Karpas-422 (cell line): ENCODE results near the gene GPN2. TPM values are rescaled to one million over a fixed set of nuclear protein-coding genes. Genes with fewer than 3 reads are reported as not detected.

Source experiments
- DNase-seq: peaks from one replicate; pipeline ENCODE4 v3.0.0-alpha.2; 2015
- H2AFZ ChIP-seq: fragments of 200-600 bp; sonication (generic); 2 replicates; pipeline ENCODE4 v1.6.1; 2014; ENCODE audit warnings: antibody characterized with exemption, low read length, mixed read lengths
- H3K27ac ChIP-seq: fragments of 200-600 bp; sonication (generic); 2 replicates; pipeline ENCODE4 v1.5.1; 2014; ENCODE audit warnings: mild to moderate bottlenecking, low read length, moderate library complexity
- H3K27me3 ChIP-seq: fragments of 200-600 bp; sonication (generic); 2 replicates; pipeline ENCODE4 v1.6.1; 2014; ENCODE audit warnings: low read length, mixed read lengths
- H3K36me3 ChIP-seq: fragments of 200-600 bp; sonication (generic); 2 replicates; pipeline ENCODE4 v1.6.1; 2014; ENCODE audit warnings: low read length, mixed read lengths; ENCODE audit not compliant: insufficient read depth
- H3K4me1 ChIP-seq: fragments of 200-600 bp; sonication (generic); 2 replicates; pipeline ENCODE4 v1.6.1; 2014; ENCODE audit warnings: mild to moderate bottlenecking, low read length, mixed read lengths
- H3K4me2 ChIP-seq: fragments of 200-600 bp; sonication (generic); 2 replicates; pipeline ENCODE4 v1.6.1; 2014; ENCODE audit warnings: low read length, low read depth, mild to moderate bottlenecking; ENCODE audit not compliant: poor library complexity, severe bottlenecking
- H3K4me3 ChIP-seq: fragments of 200-600 bp; sonication (generic); 2 replicates; pipeline ENCODE4 v1.5.1; 2014; ENCODE audit warnings: mild to moderate bottlenecking, antibody characterized with exemption, low read length, mixed read lengths
- H3K79me2 ChIP-seq: fragments of 200-600 bp; sonication (generic); 2 replicates; pipeline ENCODE4 v1.6.1; 2014; ENCODE audit warnings: mild to moderate bottlenecking, low read length, mixed read lengths
- H3K9ac ChIP-seq: fragments of 200-600 bp; sonication (generic); 2 replicates; pipeline ENCODE4 v1.6.0; 2014; ENCODE audit warnings: low read length
- H3K9me2 ChIP-seq: fragments of 200-600 bp; sonication (generic), shearing (Covaris generic); replicated peaks from 2 replicates; pipeline ENCODE4 v1.6.0; 2014; ENCODE audit warnings: mild to moderate bottlenecking, low read length, moderate library complexity; ENCODE audit not compliant: insufficient read depth
- H3K9me3 ChIP-seq: fragments of 300-700, 200-600 bp; sonication (generic); 2 replicates; pipeline ENCODE4 v1.6.1; 2014; ENCODE audit warnings: low read length, mixed read lengths
- H4K20me1 ChIP-seq: fragments of 200-600 bp; sonication (generic); 2 replicates; pipeline ENCODE4 v1.6.1; 2014; ENCODE audit warnings: mild to moderate bottlenecking, antibody characterized with exemption, low read length, low read depth; ENCODE audit not compliant: insufficient read depth
- total RNA-seq: library from RNA; depleted of rRNA; stranded (reverse); fragments of >200 nt; shearing (Covaris generic); gene quantifications from 2 replicates; pipeline ENCODE4 v1.2.3, GENCODE V29; 2014; ENCODE audit warnings: low replicate concordance; rRNA removed

The GPN2 gene
- total RNA-seq, 1 experiment from 2014 or later: 33.3 TPM

- DNase-seq: no peak
- H3K9ac ChIP-seq: peak overlapping the region; percentile 53
- H3K36me3 ChIP-seq: peaks cover 21% of the 10 kb centered on the region
- H2AFZ ChIP-seq: no peak overlapping the region
- H3K9me2 ChIP-seq: no peaks in the 10 kb centered on the region
- no peaks in the 10 kb centered on the region for H4K20me1 ChIP-seq
- H3K4me1 ChIP-seq: peaks cover 42% of the 10 kb centered on the region
- H3K9me3 ChIP-seq: no peaks in the 10 kb centered on the region
- peaks cover 53% of the 10 kb centered on the region for H3K79me2 ChIP-seq
- no peaks in the 10 kb centered on the region for H3K27me3 ChIP-seq
- peak overlapping the region; percentile 52 for H3K4me3 ChIP-seq
- peak overlapping the region; percentile 48; the same call in 1 of the 2 replicates for H3K27ac ChIP-seq
- peak overlapping the region; percentile 76 for H3K4me2 ChIP-seq
Measured at GRCh38 chr1:26828411-26828991, 61.6 kb downstream of the GPN2 start.

GRCh38 chr1:26827663-26828062 lies 62.4 kb downstream of the GPN2 start:
- H3K9me2 ChIP-seq: no peaks in the 10 kb centered on the region
- peak overlapping the region; percentile 79 for H3K4me3 ChIP-seq
- peaks cover 38% of the 10 kb centered on the region for H3K4me1 ChIP-seq
- peaks cover 21% of the 10 kb centered on the region for H3K36me3 ChIP-seq
- H3K9me3 ChIP-seq: no peaks in the 10 kb centered on the region
- H2AFZ ChIP-seq: no peak overlapping the region
- H4K20me1 ChIP-seq: no peaks in the 10 kb centered on the region
- peak overlapping the region; percentile 77 for H3K4me2 ChIP-seq
- peaks cover 53% of the 10 kb centered on the region for H3K79me2 ChIP-seq
- no peaks in the 10 kb centered on the region for H3K27me3 ChIP-seq
- peak overlapping the region; percentile 78 for H3K9ac ChIP-seq
- no peak for DNase-seq
- H3K27ac ChIP-seq: no peak overlapping the region; the same call in 1 of the 2 replicates

GRCh38 chr1:26827106-26827604 lies 62.9 kb downstream of the GPN2 start:
- no peaks in the 10 kb centered on the region for H3K9me3 ChIP-seq
- peak overlapping the region; percentile 79 for H3K4me3 ChIP-seq
- peak overlapping the region; percentile 28; the same call in 1 of the 2 replicates for H3K27ac ChIP-seq
- no peaks in the 10 kb centered on the region for H3K27me3 ChIP-seq
- H3K9me2 ChIP-seq: no peaks in the 10 kb centered on the region
- H3K9ac ChIP-seq: peak overlapping the region; percentile 78
- H3K36me3 ChIP-seq: peaks cover 20% of the 10 kb centered on the region
- no peak overlapping the region for H2AFZ ChIP-seq
- peak overlapping the region; percentile 77 for H3K4me2 ChIP-seq
- peaks cover 38% of the 10 kb centered on the region for H3K4me1 ChIP-seq
- H4K20me1 ChIP-seq: no peaks in the 10 kb centered on the region
- DNase-seq: no peak
- H3K79me2 ChIP-seq: peaks cover 53% of the 10 kb centered on the region

- Histone ChIP-seq H3K9me3 (no peaks in the 10 kb centered on the region), H2AFZ (peak within 1 kb of the TSS; percentile 97), H3K4me3 (peak within 1 kb of the TSS; percentile 79), H3K9ac (peak within 1 kb of the TSS; percentile 81), H4K20me1 (no peaks in the 10 kb centered on the region), H3K9me2 (no peaks in the 10 kb centered on the region), H3K4me1 (peaks cover 38% of the 10 kb centered on the region), H3K27me3 (no peaks in the 10 kb centered on the region), H3K4me2 (peak within 1 kb of the TSS; percentile 95), H3K27ac (peak within 1 kb of the TSS; percentile 28; the same call in 1 of the 2 replicates), H3K36me3 (peaks cover 15% of the 10 kb centered on the region; the same call in 1 of the 2 replicates), H3K79me2 (peaks cover 49% of the 10 kb centered on the region)
- peak; percentile 85 for DNase-seq
Measured at GRCh38 chr1:26826261-26827105, 63.6 kb downstream of the GPN2 start, which contains the start of gene ZDHHC18. Gene ZDHHC18, plus strand, starts transcription at chr1:26826688. Its CDS starts 117 bp downstream, at chr1:26826805.

Other genes with a start within 250 kb of the GPN2 start
- 55.8 and 73.1 TPM in 2 replicates for gene ARID1A, start 194.3 kb downstream of the GPN2 start, total RNA-seq
- gene PIGV, start 102.3 kb downstream of the GPN2 start, total RNA-seq: 5.8 and 15.7 TPM in 2 replicates
- gene ZDHHC18, start 63.6 kb downstream of the GPN2 start, total RNA-seq: 25.1 and 31.0 TPM in 2 replicates
- gene SFN, start 27.1 kb downstream of the GPN2 start, total RNA-seq: 0.47 and 1.0 TPM in 2 replicates
- 5.6 and 10.1 TPM in 2 replicates for gene GPATCH3, start 10.2 kb upstream of the GPN2 start, total RNA-seq
- gene NR0B2, start 23.7 kb upstream of the GPN2 start, total RNA-seq: not detected in 2 replicates
- 28.1 and 76.6 TPM in 2 replicates for gene NUDC, start 31.5 kb upstream of the GPN2 start, total RNA-seq
- gene KDF1, start 70.2 kb upstream of the GPN2 start, total RNA-seq: 0.14 TPM in 1 of 2 replicates, not detected in the other
- not detected in 2 replicates for gene TRNP1, start 103.4 kb upstream of the GPN2 start, total RNA-seq
- gene TENT5B, start 122.6 kb upstream of the GPN2 start, total RNA-seq: not detected in 2 replicates